Right lobe of liver (tissue), 6 donors: ENCODE data around the gene NEUROG2. TPM values are rescaled to one million over a fixed set of nuclear protein-coding genes. Genes with fewer than 3 reads are reported as not detected.

ENCODE experiments used
- ATAC-seq, 4 donors: fragments of 200-7000 bp; cut with Tn5 transposase; one replicate each; pipeline ENCODE4 v1.9.1; 2020; ENCODE audit warnings: mild to moderate bottlenecking in 4 of 4, moderate library complexity in 4 of 4
- DNase-seq, 3 donors: peaks; one replicate each; pipeline ENCODE4 v3.0.0-alpha.2; 2020
- H3K27ac ChIP-seq, 3 donors: fragments of 200-600 bp; one replicate each; pipeline ENCODE4 v1.8.0; 2022
- H3K27me3 ChIP-seq, 2 donors: fragments of 200-600 bp; one replicate each; pipeline ENCODE4 v1.8.0; 2022
- H3K36me3 ChIP-seq, 4 donors: fragments of 200-600 bp; sonication (generic) in 1 of 4; one replicate each; pipeline versions ENCODE4 v1.5.1 to v1.8.0; 2017 to 2022; ENCODE audit warnings: control low read depth in 1 of 4
- H3K4me1 ChIP-seq, 4 donors: fragments of 200-600 bp; sonication (generic) in 1 of 4; one replicate each; pipeline versions ENCODE4 v1.5.1 to v1.8.0; 2017 to 2022; ENCODE audit warnings: control low read depth in 1 of 4
- H3K4me3 ChIP-seq, 3 donors: fragments of 200-600 bp; one replicate each; pipeline ENCODE4 v1.8.0; 2022
- H3K9me3 ChIP-seq, 4 donors: fragments of 200-600 bp; sonication (generic) in 1 of 4; one replicate each; pipeline versions ENCODE4 v1.5.1 to v1.8.0; 2017 to 2022; ENCODE audit warnings: control low read depth in 1 of 4
- POLR2A ChIP-seq: fragments of 450-650 bp; IDR thresholded peaks from one replicate; pipeline ENCODE4 v1.6.1; 2017; ENCODE audit warnings: antibody characterized with exemption, mild to moderate bottlenecking
- WGBS: methylation state at CpG from one replicate; pipeline ENCODE4 v1.1.6; 2018; ENCODE audit warnings: low coverage, low lambda C conversion rate; ENCODE audit not compliant: insufficient coverage; ENCODE audit errors: missing lambda C conversion rate; 5-methylcytosine and 5-hydroxymethylcytosine counted together
- intact Hi-C, 2 donors: fragments of 100-400 bp; cut with DNase I; formaldehyde crosslinking; loops; one replicate each; pipeline versions ENCODE4 v1.11.2 to v1.14.1; 2022
- total RNA-seq, 6 experiments: library from RNA; depleted of rRNA in 2 of 6; stranded (reverse); fragments of >200 nt in 2 of 6; fragmentation: NEBNext Ultra II Directional in 3 of 6; extraction: Animal tissue kit (Norgen Biotek cat#: 25700) in 3 of 6; gene quantifications; one replicate each; pipeline versions ENCODE4 v1.1.0 to v1.2.4, GENCODE V29; 2016 to 2023
- TF ChIP-seq, protein P1 (sequence below), 4 donors: fragments of 200-600 bp in 3 of 4; fragments of 450-650 bp in 1 of 4; IDR thresholded peaks; one replicate each; pipeline versions ENCODE4 v1.5.1 to v1.8.0; 2016 to 2022; ENCODE audit warnings: antibody characterized with exemption in 4 of 4, mild to moderate bottlenecking in 2 of 4
- donor health status: DM: no; HTN: yes; CAD: no.
- donor health status: DM: no; HTN: no; CAD: no.
- donor health status: DM: no; HTN: no; CAD: no.
- donor health status: DM: no; HTN: yes; CAD: no.
- donor health status: DM: no; HTN: yes; CAD: no.

The NEUROG2 gene
- total RNA-seq, 6 experiments from 2014 or later: not detected

DNA sequence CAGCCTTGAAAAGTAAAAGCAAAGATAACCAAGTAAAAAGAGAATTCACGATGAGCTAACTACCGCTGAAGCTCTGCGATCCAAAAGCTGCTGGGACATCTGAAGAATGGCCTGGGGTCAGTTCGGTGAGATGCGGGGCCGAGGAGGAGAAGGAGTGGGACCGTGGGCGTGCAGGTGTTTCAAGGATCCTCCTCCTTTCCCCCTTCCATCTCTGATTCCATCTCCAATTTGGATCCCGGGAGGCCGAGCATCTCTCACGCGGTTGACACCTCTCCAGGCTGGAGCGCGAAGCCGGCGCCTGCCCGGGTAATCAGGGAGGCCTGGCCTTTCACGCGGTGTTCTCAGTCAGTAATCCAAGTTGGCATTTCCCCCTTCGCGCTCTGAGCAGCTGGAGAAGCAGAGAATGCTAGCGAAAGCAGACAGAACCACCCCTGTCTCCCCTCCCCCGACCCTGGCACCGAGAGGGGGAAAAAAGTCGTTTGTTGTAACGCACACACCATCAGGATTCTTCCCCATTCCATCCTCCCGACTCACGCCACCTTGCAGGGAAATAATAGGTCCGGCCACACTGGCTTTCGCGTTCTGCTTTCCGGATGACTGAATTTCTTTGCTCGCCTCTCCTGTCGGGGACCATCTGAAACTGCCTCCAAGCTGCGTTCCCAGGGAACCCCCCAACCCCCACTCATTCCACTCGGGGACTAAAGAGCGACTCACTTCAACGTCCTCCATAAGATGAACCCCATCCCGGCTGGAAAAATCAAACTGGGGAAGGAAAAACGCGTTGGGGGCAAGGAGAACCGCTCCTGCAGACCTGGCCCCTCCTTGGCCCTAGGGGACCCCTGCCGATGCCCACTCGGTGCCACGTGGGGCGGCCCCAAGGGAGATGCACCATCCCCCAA lies 6.5 kb downstream of the NEUROG2 start:
- Histone ChIP-seq H3K9me3 (no peaks in the 10 kb centered on the region), H3K4me1 (peaks cover 0 to 15% (median 0%) of the 10 kb centered on the region in 4 donors), H3K36me3 (no peaks in the 10 kb centered on the region), H3K4me3 (no peak overlapping the region), H3K27me3 (peaks cover 6 to 54% of the 10 kb centered on the region in 2 donors), H3K27ac (no peak overlapping the region)
- no peak for DNase-seq
- no peak for ATAC-seq
- 4% methylated on average over 25 of the region's 46 CpGs for WGBS
- TF ChIP-seq POLR2A: no peak
- TF ChIP-seq, protein P1, sequence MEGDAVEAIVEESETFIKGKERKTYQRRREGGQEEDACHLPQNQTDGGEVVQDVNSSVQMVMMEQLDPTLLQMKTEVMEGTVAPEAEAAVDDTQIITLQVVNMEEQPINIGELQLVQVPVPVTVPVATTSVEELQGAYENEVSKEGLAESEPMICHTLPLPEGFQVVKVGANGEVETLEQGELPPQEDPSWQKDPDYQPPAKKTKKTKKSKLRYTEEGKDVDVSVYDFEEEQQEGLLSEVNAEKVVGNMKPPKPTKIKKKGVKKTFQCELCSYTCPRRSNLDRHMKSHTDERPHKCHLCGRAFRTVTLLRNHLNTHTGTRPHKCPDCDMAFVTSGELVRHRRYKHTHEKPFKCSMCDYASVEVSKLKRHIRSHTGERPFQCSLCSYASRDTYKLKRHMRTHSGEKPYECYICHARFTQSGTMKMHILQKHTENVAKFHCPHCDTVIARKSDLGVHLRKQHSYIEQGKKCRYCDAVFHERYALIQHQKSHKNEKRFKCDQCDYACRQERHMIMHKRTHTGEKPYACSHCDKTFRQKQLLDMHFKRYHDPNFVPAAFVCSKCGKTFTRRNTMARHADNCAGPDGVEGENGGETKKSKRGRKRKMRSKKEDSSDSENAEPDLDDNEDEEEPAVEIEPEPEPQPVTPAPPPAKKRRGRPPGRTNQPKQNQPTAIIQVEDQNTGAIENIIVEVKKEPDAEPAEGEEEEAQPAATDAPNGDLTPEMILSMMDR (IDR thresholded peaks at IDR 0.05): no peak
- intact Hi-C loops: no loop called here

DNA sequence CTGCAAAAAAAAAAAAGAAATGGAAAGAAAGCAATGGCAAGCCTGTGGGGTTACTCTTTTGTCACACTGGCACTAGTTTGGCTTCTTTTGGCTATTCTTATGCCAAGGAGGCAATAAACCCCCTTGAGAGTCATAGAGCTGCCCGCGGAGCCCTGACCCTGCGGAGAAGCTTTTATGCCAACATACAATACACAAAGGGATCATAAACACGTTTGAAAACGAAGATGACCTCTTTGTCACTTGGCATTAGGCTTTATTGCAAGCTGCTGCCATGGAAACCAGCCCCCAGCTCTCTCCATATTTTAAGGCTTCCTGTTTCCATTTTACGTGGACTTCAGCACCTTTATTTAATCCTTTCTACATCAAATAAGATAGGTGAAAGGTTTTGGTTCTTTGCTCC lies 7.6 kb downstream of the NEUROG2 start:
- Histone ChIP-seq H3K9me3 (no peaks in the 10 kb centered on the region), H3K27ac (no peak overlapping the region), H3K4me1 (peaks cover 0 to 13% (median 0%) of the 10 kb centered on the region in 4 donors), H3K36me3 (no peaks in the 10 kb centered on the region), H3K27me3 (peaks cover 6 to 45% of the 10 kb centered on the region in 2 donors), H3K4me3 (no peak overlapping the region)
- DNase-seq (no peak), ATAC-seq (no peak)
- TF ChIP-seq, protein P1 (IDR thresholded peaks at IDR 0.05): no peak
- TF ChIP-seq POLR2A: no peak
- intact Hi-C loops: no loop called here
- WGBS: 4% methylated on average over 6 of the region's 6 CpGs

DNA sequence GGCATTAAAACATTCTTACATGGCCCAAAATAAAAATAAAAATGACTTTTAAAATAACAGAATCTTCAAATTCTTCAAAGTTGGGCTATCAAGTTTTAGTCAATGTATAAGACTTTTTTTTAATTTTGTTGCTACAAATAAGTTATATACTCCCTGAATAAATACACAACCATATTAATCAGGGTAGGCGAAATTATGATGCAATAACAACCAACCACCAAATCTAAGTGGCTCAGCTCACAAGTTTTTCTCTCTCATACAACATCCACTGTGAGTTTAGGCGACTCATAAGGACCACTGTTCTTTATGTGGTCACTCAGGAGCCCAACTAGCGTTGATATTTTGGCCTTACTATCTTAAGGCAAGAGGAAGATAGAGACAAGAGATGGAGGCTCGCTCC lies 11.2 kb downstream of the NEUROG2 start:
- WGBS: 56% methylated on average over 4 of the region's 4 CpGs
- H3K4me1 ChIP-seq: no peaks in the 10 kb centered on the region
- DNase-seq: no peak
- no peaks in the 10 kb centered on the region for H3K36me3 ChIP-seq
- H3K4me3 ChIP-seq: no peak overlapping the region
- H3K27ac ChIP-seq: no peak overlapping the region
- no peaks in the 10 kb centered on the region for H3K9me3 ChIP-seq
- ATAC-seq: no peak
- TF ChIP-seq, protein P1 (IDR thresholded peaks at IDR 0.05): no peak
- TF ChIP-seq POLR2A: no peak
- intact Hi-C loops: no loop called here
- H3K27me3 ChIP-seq: peaks cover 0 to 18% of the 10 kb centered on the region in 2 donors

DNA sequence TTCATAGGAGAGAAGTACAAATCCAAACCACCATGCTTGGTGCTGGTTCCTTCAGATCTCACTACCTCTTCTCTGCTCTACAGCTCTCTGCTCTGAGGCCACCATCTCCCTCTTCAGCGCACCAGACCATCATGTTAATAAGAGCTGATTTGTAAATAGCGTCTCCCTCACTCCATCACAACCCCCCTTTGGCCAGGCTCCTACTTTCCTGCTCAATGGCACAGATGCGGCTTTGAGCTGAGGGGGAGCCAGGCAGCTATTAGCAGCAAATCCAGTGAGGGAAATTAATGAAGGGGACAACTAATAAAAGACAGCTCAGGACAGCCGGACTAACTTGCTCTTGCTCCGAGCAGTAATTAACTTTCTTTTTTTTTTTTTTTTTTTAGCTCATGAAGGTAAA lies 13.1 kb downstream of the NEUROG2 start:
- H3K27me3 ChIP-seq: peaks cover 0 to 8% of the 10 kb centered on the region in 2 donors
- no peak for ATAC-seq
- no peak overlapping the region for H3K4me3 ChIP-seq
- 67% methylated on average over 5 of the region's 5 CpGs for WGBS
- H3K9me3 ChIP-seq: no peaks in the 10 kb centered on the region
- DNase-seq: no peak
- H3K36me3 ChIP-seq: no peaks in the 10 kb centered on the region
- TF ChIP-seq, protein P1 (IDR thresholded peaks at IDR 0.05): no peak
- H3K27ac ChIP-seq: no peak overlapping the region
- intact Hi-C loops: no loop called here
- H3K4me1 ChIP-seq: no peaks in the 10 kb centered on the region
